H9 (cell line): ENCODE results near the gene B3GALNT2. TPM values are rescaled to one million over a fixed set of nuclear protein-coding genes. Genes with fewer than 3 reads are reported as not detected.
A peak's percentile ranks its signal among the peaks of the same experiment; 100 is the strongest.

Experiments used
- DNase-seq: peaks from one replicate; pipeline ENCODE4 v3.0.0-alpha.2; 2017
- H2AFZ ChIP-seq: one replicate; pipeline ENCODE4 v1.6.1; 2013; ENCODE audit warnings: mild to moderate bottlenecking, low read length, control low read depth, moderate library complexity
- H2AK5ac ChIP-seq: 2 replicates; pipeline ENCODE4 v1.6.1; 2013; ENCODE audit warnings: low read length, control low read depth, mixed read lengths; ENCODE audit not compliant: insufficient read length
- H2BK120ac ChIP-seq: one replicate; pipeline ENCODE4 v1.6.1; 2013; ENCODE audit warnings: low read depth, mild to moderate bottlenecking, low read length, control low read depth, inconsistent platforms; ENCODE audit not compliant: poor library complexity, severe bottlenecking
- H2BK12ac ChIP-seq: 2 replicates; pipeline ENCODE4 v1.6.1; 2013; ENCODE audit warnings: low read length, control low read depth, mixed read lengths, low read depth; ENCODE audit not compliant: insufficient read length
- H2BK15ac ChIP-seq: 2 replicates; pipeline ENCODE4 v1.6.1; 2013; ENCODE audit warnings: low read depth, low read length, control low read depth
- H2BK20ac ChIP-seq: one replicate; pipeline ENCODE4 v1.6.1; 2013; ENCODE audit warnings: low read depth, mild to moderate bottlenecking, low read length, control low read depth, inconsistent platforms; ENCODE audit not compliant: poor library complexity, severe bottlenecking
- H2BK5ac ChIP-seq: 2 replicates; pipeline ENCODE4 v1.6.1; 2013; ENCODE audit warnings: low read length, control low read depth, mixed read lengths; ENCODE audit not compliant: insufficient read length
- H3K14ac ChIP-seq: 2 replicates; pipeline ENCODE4 v1.6.1; 2013; ENCODE audit warnings: low read length, control low read depth; ENCODE audit not compliant: insufficient read depth
- H3K18ac ChIP-seq: 2 replicates; pipeline ENCODE4 v1.6.1; 2013; ENCODE audit warnings: low read depth, mild to moderate bottlenecking, mixed read lengths, low read length, control low read depth; ENCODE audit not compliant: insufficient read length
- H3K23ac ChIP-seq: 2 replicates; pipeline ENCODE4 v1.6.1; 2013; ENCODE audit warnings: low read length, control low read depth, mixed read lengths, low read depth; ENCODE audit not compliant: insufficient read length
- H3K23me2 ChIP-seq: 2 replicates; pipeline ENCODE4 v1.6.1; 2013; ENCODE audit warnings: low read depth, mild to moderate bottlenecking, mixed read lengths, low read length, control low read depth; ENCODE audit not compliant: insufficient read length, poor library complexity, severe bottlenecking
- H3K27ac ChIP-seq: 2 replicates; pipeline ENCODE4 v1.5.1; 2013; ENCODE audit warnings: low read length, control low read depth, mixed read lengths, low read depth; ENCODE audit not compliant: insufficient read length
- H3K27me3 ChIP-seq: 2 replicates; pipeline ENCODE4 v1.6.1; 2013; ENCODE audit warnings: low read length, control low read depth, inconsistent platforms; ENCODE audit not compliant: insufficient read depth
- H3K4ac ChIP-seq: 2 replicates; pipeline ENCODE4 v1.6.1; 2013; ENCODE audit warnings: low read depth, mild to moderate bottlenecking, control low read depth, inconsistent platforms, low read length, moderate library complexity
- H3K4me1 ChIP-seq: 2 replicates; pipeline ENCODE4 v1.6.1; 2013; ENCODE audit warnings: low read length, control low read depth, inconsistent platforms; ENCODE audit not compliant: insufficient read depth
- H3K4me2 ChIP-seq: 2 replicates; pipeline ENCODE4 v1.6.1; 2013; ENCODE audit warnings: low read length, control low read depth, mixed read lengths; ENCODE audit not compliant: insufficient read length, insufficient read depth
- H3K56ac ChIP-seq: 2 replicates; pipeline ENCODE4 v1.6.1; 2013; ENCODE audit warnings: low read depth, mild to moderate bottlenecking, mixed read lengths, low read length, control low read depth; ENCODE audit not compliant: insufficient read length
- H3K79me1 ChIP-seq: 2 replicates; pipeline ENCODE4 v1.6.1; 2013; ENCODE audit warnings: low read depth, mild to moderate bottlenecking, moderate library complexity, low read length, control low read depth, inconsistent platforms; ENCODE audit not compliant: insufficient read depth, poor library complexity, severe bottlenecking
- H3K79me2 ChIP-seq: 2 replicates; pipeline ENCODE4 v1.6.1; 2013; ENCODE audit warnings: low read length, control low read depth, inconsistent platforms; ENCODE audit not compliant: insufficient read depth
- H3K9ac ChIP-seq: 2 replicates; pipeline ENCODE4 v1.6.1; 2013; ENCODE audit warnings: low read length, control low read depth, mixed read lengths; ENCODE audit not compliant: insufficient read length; ENCODE audit errors: extremely low read depth
- H3K9me3 ChIP-seq: one replicate; pipeline ENCODE4 v1.6.1; 2013; ENCODE audit warnings: low read depth, low read length, inconsistent platforms; ENCODE audit not compliant: control insufficient read depth
- H3T11ph ChIP-seq: one replicate; pipeline ENCODE4 v1.6.1; 2013; ENCODE audit warnings: mild to moderate bottlenecking, low read length, control low read depth, inconsistent platforms
- H4K20me1 ChIP-seq: one replicate; pipeline ENCODE4 v1.6.1; 2013; ENCODE audit not compliant: control insufficient read depth, insufficient read length, insufficient read depth
- H4K5ac ChIP-seq: 2 replicates; pipeline ENCODE4 v1.6.1; 2013; ENCODE audit warnings: low read depth, mild to moderate bottlenecking, mixed read lengths, low read length, control low read depth; ENCODE audit not compliant: insufficient read length
- H4K8ac ChIP-seq: replicated peaks from 2 replicates; pipeline ENCODE4 v1.6.1; 2013; ENCODE audit warnings: low read length, control low read depth, mixed read lengths, low read depth; ENCODE audit not compliant: insufficient read length
- H4K91ac ChIP-seq: 2 replicates; pipeline ENCODE4 v1.6.1; 2013; ENCODE audit warnings: low read depth, mild to moderate bottlenecking, moderate library complexity, mixed read lengths, low read length, control low read depth; ENCODE audit not compliant: insufficient read length
- H3K27ac Mint-ChIP-seq, 3 experiments: 2 replicates in 2 of 3; 3 replicates in 1 of 3; pipeline ENCODE4 v1.8.0; 2020 to 2021; ENCODE audit warnings: mixed read lengths in 3 of 3, mild to moderate bottlenecking in 1 of 3, moderate library complexity in 1 of 3
- H3K27me3 Mint-ChIP-seq: 2 replicates; pipeline ENCODE4 v1.8.0; 2021; ENCODE audit warnings: low read depth, mild to moderate bottlenecking, moderate library complexity, mixed read lengths
- H3K36me3 Mint-ChIP-seq, 3 experiments: 2 replicates in 2 of 3; 3 replicates in 1 of 3; pipeline ENCODE4 v1.8.0; 2020 to 2021; ENCODE audit warnings: low read depth in 3 of 3, mixed read lengths in 3 of 3; ENCODE audit not compliant: insufficient read depth in 1 of 3
- H3K4me1 Mint-ChIP-seq, 2 experiments: 2 replicates each; pipeline ENCODE4 v1.8.0; 2020; ENCODE audit warnings: mixed read lengths in 2 of 2
- H3K4me3 Mint-ChIP-seq, 2 experiments: 2 replicates in 1 of 2; 3 replicates in 1 of 2; pipeline ENCODE4 v1.8.0; 2020 to 2021; ENCODE audit warnings: mild to moderate bottlenecking in 2 of 2, mixed read lengths in 2 of 2, moderate library complexity in 1 of 2
- H3K9me3 Mint-ChIP-seq, 2 experiments: 2 replicates in 1 of 2; 3 replicates in 1 of 2; pipeline ENCODE4 v1.8.0; 2020; ENCODE audit warnings: mild to moderate bottlenecking in 2 of 2, mixed read lengths in 2 of 2, moderate library complexity in 1 of 2
- WGBS: extraction: QIAGEN DNeasy Blood & Tissue Kit; methylation state at CpG from one replicate; pipeline ENCODE4 v1.1.7; 2013; ENCODE audit warnings: missing lambda C conversion rate, low lambda C conversion rate, mixed read lengths; ENCODE audit not compliant: insufficient read length; ENCODE audit errors: extremely low coverage; 5-methylcytosine and 5-hydroxymethylcytosine counted together
- total RNA-seq: library from RNA; stranded (reverse); gene quantifications from 2 replicates; pipeline ENCODE4 v1.2.1, GENCODE V29; 2021
- TF ChIP-seq, protein P1 (sequence below): fragments of 200-600 bp; sonication (generic); conservative IDR thresholded peaks from 3 replicates; pipeline ENCODE4 v1.8.0; 2021; ENCODE audit warnings: antibody characterized with exemption, mild to moderate bottlenecking

The B3GALNT2 gene
- total RNA-seq, 1 experiment from 2014 or later, result 27.8 TPM

DNA sequence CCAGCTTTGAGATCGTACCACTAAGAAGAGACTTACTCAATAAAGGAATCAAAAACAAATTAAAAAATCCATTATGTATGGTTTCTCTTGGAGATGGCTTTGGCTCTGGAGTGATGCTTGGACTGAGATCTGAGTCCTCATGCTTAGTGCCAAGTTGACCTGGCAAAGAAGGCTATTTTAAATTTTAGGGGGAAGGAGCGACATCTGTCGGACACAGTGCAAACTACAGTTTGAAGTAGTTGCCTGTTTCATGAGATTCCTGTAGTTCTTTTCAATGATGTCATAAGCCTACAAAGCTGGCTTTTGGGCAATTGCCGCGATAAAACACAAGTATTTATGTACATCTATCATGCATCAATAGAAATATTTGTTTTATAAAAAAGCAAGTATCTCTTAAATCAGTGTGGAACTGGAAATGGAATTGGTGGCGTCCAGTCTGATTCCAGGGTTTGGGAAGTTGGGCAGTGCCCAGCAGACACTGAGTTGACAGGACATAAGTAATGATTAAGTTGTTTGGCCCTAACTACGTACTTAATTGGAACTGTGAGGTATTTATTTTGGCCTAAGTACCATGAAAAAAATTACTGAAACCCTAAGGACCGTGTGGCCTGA is 87.1 kb downstream of the B3GALNT2 start:
- Histone ChIP-seq H2BK12ac (no peak overlapping the region), H3K18ac (no peak overlapping the region), H2AFZ (no peak overlapping the region), H4K91ac (no peak overlapping the region), H2BK120ac (no peak overlapping the region), H3K23me2 (no peaks in the 10 kb centered on the region), H3K14ac (no peak overlapping the region), H3K9ac (no peak overlapping the region), H2AK5ac (no peak overlapping the region), H4K20me1 (no peaks in the 10 kb centered on the region), H3K27ac (no peak overlapping the region), H3K4me2 (no peak overlapping the region), H3K27me3 (no peaks in the 10 kb centered on the region), H2BK15ac (no peak overlapping the region), H3K4ac (no peak overlapping the region), H4K8ac (no peak overlapping the region), H3T11ph (no peak overlapping the region), H3K23ac (no peak overlapping the region), H3K79me1 (no peaks in the 10 kb centered on the region), H2BK20ac (no peak overlapping the region), H2BK5ac (no peak overlapping the region), H3K4me1 (no peaks in the 10 kb centered on the region), H3K79me2 (0 out of 2 replicates have a peak, but pooled peaks cover 1% of the 10 kb centered on the region), H3K9me3 (no peaks in the 10 kb centered on the region), H3K56ac (no peak overlapping the region), H4K5ac (no peak overlapping the region)
- TF ChIP-seq, protein P1, sequence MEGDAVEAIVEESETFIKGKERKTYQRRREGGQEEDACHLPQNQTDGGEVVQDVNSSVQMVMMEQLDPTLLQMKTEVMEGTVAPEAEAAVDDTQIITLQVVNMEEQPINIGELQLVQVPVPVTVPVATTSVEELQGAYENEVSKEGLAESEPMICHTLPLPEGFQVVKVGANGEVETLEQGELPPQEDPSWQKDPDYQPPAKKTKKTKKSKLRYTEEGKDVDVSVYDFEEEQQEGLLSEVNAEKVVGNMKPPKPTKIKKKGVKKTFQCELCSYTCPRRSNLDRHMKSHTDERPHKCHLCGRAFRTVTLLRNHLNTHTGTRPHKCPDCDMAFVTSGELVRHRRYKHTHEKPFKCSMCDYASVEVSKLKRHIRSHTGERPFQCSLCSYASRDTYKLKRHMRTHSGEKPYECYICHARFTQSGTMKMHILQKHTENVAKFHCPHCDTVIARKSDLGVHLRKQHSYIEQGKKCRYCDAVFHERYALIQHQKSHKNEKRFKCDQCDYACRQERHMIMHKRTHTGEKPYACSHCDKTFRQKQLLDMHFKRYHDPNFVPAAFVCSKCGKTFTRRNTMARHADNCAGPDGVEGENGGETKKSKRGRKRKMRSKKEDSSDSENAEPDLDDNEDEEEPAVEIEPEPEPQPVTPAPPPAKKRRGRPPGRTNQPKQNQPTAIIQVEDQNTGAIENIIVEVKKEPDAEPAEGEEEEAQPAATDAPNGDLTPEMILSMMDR, result peak; percentile 88
- Mint-ChIP-seq H3K4me3 (no peak overlapping the region), H3K9me3 (peaks cover 3 to 4% of the 10 kb centered on the region in 2 experiments; a peak in 4 of 5 replicates), H3K27me3 (no peaks in the 10 kb centered on the region; the same call in 1 of the 2 replicates), H3K4me1 (no peaks in the 10 kb centered on the region), H3K27ac (no peak overlapping the region), H3K36me3 (peaks cover 12 to 17% (median 12%) of the 10 kb centered on the region in 3 experiments; a peak in 6 of 7 replicates)
- DNase-seq, result peak; percentile 57
- WGBS, result no CpG with 5 or more reads among the region's 8 CpGs
